G401.6 (cell line): ENCODE data around the gene AK3.

Experiments
- FAIRE-seq: peaks from 2 replicates; lab custom pipeline; 2012; peaks lifted over from hg19 to GRCh38; lab: Jason Lieb, UNC

AK3 gene

DNA sequence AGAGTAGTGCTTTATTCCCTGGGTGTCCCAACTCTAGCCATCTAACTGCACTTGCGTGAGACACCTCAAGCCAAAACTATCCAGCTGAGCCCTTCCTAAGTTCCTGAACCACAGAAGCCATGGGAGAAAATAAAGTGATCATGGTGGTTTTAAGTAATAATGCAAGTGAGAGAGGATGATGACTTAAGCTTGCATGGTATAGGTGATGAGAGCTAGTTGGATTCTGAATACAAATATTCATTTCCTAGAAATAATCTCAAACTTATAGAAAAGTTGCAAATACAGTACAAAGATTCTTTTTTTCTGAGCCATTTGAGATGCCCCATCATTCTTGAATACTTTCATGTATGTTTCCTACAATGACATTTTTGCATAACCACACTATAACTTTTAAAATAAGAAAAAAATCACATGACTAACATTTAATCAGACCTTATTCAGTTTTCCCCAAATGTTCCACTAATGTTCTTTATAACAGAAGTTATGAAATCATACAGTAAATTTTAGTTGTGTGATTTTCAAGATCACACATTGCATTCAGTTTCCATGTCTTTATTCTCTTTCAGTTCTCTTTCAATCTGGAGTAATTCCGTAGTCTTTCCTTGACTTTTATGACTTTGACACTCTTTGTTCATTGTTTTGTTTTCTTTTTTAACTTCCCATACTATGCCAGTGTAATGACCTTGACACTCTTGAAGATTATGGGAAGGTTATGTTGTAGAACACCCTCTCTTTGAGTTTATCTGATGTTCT lies 5.5 kb upstream of the AK3 start:
- no peak for FAIRE-seq

DNA sequence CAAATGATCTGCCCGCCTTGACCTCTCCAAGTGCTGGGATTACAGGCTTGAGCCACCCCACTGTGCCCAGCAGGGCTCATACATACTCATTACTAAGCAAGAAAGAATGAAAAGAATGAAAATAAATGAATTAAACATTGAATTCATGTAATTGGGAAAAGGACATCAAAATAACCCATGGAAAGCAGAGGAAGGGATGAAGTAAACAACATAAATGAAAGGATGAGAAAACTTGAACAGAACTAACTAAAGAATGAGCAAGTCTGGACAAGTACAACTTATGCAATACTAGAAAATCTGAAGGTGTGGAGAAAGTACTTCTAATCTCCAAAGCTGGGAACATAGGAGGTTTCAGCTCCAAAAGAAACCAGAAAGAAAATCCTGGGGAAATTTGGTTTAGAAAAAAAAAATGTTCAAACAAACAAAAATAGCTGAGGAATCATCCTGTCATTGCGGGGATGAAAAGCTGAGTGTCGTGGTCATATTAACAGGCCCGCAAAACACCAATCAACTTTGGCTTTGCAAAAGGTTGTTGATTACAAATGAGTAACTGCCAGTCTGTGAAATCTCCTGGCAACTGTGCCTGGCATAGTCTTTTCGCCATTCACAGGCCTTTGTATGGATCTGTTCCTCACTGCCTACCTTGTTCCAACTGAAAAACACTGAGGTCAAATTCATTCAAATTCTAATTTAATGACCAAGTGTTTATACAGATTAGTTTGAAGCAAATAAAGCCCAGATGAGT lies 2.3 kb upstream of the AK3 start:
- FAIRE-seq, result peak; percentile 31

DNA sequence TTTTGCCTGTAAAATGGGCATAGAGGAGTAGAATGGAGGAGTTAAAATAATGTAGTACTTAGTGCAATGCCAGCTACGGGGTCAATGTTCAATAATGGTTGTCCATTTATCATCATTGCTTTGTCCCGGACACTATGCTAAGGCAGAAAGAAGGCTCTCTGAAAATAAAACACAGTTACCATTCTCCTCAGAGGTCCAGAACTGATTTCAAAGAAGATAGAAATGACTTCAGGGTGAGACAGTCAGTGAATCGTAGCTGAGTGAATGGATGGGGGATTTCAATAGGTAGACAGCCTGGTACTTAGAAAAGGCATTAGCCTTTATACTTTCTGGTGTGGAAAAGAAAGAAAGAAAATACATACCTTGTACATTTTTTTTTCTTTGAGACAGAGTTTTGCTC lies 1.2 kb upstream of the AK3 start:
- FAIRE-seq, result no peak

DNA sequence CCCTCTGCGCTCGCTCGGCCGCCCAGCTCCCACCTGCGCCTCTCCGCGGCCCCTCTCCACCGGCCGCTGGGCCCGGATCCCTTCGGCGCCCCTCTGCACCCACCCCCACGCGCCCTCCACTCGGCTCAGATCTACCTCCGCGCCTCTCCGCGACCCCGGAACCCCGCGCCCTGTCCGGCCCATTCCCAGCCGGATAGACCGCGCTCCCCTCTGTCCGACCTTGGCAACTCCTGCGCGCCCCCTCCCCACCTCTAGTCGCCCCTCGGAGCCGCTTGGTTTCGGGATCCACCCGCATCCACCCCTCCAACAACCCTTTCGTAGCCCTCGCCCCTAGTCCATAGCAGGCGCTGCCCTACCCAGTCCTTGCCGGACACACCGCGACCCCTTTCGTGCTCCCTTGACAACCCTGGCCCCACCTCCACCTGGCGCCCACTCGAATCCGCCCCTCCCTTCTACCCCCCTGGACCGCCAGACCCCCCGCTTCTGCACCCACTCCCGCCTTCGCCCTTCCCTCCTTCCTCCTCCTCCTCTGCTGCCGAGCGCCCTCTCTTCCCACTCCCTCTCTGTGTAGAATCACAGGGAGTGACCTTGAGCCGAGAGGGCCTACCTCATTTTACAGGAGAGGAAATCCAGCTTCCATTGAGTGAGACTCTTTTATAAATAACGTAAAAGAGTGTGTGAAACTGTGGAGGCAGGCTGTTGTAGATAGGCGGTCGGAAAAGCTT lies 525 bp upstream of the AK3 start:
- no peak for FAIRE-seq

DNA sequence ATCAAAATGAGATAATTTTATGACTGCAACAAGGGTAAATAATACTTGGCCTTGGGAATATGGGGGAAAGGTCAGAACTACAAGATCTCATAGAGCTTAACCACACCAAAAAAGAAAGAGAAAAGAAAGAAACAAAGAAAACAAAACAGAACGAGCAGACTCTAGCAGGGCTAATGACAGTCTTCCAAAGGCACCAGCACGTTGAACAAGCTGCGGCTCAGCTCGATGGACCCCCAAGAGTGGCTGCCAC lies 689 bp downstream of the AK3 start:
- no peak for FAIRE-seq

DNA sequence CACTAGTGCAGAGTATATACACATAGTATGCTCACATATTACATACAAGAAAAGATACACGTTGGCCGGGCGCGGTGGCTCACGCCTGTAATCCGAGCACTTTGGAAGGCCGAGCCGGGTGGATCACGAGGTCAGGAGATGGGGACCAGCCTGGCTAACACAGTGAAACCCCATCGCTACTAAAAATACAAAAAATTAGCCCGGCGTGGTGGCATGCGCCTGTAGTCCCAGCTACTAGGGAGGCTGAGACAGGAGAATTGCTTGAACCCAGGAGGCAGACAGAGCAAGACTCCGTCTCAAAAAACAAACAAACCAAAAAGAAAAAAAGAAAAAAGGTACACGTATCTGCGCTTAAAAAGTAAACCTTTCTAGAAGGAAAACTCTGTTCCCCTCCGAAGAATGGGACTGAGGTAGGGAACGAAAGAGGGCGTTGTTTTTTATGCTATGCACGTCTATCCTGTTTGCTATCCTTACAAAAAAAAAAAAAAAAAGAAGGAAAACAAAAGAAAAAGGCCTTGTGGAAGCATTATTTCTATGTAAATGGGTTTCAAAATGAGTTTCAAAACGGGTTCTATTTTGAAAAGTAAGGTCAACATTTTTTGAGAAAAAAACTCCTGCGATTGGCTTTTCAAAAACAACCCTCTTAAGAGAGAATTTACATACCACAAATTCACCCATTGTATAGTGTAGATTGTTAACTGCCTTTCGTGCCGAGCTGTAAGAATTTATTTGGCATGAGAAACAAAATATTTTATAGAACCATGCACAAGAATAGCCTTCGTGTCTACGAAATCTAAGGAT lies 1.2 kb downstream of the AK3 start:
- peak; percentile 37 for FAIRE-seq

DNA sequence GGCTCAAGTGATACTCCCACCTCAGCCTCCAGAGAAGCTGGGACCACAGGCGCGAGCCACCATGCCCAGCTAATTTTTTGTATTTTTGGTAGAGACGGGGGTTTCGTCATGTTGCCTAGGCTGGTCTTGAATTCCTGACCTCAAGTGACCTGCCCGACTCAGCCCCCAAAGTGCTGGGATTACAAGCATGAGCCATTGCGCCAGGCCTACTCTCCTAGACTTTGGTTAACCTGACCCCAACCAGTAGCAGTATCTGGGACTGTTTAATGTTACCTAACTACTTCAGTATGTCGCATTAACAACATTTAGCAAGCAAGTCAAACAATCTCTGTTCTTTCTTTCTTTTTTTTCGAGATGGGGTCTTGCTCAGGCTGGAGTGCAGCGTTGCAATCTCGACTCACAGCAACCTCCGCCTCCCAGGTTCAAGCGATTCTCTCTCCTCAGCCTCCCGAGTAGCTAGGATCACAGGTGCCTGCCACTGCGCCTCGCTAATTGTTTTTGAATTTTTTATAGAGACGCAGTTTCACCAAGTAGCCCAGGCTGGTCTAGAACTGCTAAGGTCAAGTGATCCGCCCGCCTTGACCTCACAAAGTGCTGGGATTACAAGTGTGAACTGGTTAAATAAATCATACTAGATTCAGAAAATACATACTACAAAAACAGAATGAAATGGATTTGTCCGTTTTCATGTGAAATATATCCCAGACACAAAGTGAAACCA lies 2.0 kb downstream of the AK3 start:
- FAIRE-seq, result no peak

DNA sequence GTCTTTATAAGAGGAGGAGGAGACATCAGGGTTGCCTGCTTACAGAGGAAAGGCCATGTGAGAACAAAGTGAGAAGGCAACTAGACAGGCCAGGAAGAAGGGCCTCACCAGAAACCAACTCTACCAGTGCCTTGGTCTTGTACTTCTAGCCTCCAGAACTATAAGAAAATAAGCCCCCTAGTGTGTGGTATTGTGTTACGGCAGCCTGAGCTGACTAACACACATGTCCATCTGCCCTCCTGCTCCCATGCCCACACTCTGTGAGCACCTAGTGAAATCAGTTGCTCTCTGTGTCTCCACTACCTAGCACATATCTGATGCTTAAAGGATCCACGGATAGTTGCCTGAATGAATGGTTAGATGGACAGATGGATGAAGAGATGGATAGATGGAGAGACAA lies 6.9 kb downstream of the AK3 start:
- FAIRE-seq, result no peak

DNA sequence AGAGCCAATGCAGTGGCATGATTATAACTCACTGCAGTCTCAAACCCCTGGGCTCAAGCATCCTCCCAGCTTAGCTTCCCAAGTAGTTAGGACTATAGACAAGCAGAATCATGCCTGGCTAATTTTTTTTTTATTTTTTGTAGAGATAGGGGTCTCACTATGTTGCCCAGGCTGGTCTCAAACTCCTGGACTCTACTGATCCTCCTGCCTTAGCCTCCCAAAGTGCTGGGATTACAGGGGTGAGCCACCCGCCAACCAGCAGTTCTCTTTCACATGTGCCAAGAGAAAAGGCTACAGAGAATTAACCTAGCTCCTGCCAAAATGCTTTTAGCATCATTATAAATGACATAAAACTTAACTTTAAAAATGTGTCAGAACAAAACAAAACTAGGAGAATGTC lies 8.1 kb downstream of the AK3 start:
- no peak for FAIRE-seq

DNA sequence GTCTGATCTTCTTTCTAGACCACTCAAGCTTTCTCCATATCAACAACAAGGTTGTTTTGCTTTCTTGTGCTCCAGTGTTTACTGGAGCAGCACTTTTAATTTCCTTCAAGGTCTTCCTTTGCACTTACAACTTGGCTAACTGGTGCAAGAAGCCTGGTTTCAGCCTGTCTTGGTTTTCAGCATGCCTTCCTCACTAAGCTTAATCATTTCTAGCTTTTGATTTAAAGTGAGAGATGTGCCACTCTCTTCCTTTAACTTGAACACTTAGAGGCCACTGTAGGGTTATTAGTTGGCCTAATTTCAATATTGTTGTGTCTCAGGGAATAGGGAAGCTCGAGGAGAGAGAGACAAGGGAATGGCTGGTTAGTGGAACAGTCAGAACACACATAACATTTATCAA lies 13.4 kb downstream of the AK3 start:
- FAIRE-seq, result no peak

DNA sequence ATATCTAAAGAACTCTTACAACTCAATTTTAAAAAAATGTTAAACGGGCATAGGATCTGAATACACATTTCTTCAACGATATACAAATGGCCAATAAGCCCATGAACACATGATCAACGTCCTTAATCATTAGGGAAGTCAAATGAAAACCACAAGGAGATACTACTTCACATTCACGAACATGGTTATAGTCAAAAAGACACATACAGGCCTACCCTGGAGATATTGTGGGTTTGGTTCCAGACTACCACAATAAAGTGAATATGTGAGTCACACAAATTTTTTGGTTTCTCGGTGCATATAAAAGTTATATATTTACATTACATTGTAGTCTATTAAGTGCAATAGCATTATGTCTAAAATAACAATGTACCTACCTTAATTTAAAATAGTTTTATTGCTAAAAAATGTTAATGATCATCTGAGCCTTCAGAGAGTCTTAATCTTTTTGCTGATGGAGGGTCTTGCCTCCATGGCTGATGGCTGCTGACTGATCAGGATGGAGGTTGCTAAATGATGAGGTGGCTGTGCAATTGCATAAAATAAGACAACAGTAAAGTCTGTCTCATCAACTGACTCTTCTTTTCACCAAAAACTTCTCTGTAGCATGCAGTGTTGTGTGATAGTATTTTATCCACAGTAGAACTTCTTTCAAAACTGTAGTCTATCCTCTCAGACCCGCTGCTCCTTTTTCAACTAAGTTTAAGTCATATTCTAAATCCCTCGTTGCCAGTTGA lies 15.1 kb downstream of the AK3 start:
- no peak for FAIRE-seq

DNA sequence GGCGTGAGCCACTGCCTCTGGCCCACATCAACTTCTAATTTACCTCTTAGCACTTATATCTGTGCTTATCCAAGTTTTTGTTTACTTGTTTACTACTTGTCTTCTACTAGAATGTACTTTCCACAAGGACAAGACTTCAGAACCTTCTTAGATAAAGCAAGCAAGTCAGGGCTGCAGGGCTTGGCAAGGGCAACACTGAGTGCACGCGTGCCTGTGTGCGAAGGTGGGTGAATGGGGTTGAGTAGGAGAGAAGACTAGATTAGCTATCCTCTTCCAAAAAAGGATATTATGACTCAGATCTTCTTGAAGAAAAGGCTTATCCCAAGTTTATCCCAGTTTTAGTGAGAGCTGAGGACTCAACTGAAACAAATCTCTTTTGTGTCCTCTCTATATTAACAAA lies 19.3 kb downstream of the AK3 start:
- FAIRE-seq, result no peak

DNA sequence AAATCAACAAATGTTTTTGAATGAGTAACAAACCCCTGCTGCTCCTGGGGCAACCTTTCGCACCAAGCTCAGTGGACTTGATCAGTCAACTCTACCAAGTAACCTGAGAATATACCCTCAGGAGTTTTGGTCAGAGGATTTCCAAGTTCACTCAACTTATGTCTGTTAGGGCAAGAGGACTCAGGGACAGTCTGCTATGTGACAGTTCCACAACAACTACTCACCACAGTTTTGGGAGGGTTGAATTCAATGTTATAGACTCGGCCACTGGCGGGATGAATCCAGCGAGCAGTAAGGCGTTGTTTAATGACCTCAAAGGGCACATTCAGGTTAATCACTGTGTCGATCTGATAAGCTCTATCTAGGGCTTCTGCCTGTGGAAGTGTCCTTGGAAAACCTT lies 22.1 kb downstream of the AK3 start:
- no peak for FAIRE-seq

DNA sequence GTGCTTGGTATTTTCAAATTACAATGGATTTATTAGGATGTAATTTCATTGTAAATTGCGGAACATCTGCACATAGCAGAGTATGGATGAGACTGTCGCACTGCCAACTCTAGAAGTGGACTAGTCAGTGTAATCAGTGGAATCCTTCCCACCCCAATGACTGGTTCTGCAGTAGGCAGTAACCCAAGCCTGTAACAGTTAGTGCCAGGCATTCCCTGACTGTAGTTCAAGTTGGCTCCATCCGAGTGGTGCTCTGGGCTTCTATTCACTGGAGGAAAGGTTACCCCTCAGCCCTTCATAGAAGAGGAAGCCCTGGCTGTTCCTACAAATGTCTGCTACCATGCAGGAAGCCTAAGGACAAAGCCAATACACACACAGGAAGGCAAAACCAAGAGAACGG lies 23.2 kb downstream of the AK3 start:
- no peak for FAIRE-seq

DNA sequence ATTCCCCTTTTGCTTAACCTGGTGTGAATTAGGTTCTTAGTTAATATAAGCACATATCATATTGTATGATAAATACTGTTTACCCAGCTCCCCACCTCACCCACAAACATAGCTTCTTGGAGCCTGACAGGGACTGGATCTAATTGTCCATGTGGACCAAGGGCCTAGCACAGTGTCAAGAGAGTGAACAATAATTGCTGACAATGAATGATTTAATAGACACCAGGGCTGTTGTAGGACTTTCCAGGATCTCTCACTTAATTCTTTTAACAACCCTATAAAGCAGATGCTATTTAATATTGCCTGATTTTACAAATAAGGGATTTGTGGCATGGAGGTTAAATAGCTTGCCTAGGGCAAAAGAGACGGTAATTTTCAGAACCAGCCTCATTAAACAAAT lies 24.8 kb downstream of the AK3 start:
- FAIRE-seq, result no peak

DNA sequence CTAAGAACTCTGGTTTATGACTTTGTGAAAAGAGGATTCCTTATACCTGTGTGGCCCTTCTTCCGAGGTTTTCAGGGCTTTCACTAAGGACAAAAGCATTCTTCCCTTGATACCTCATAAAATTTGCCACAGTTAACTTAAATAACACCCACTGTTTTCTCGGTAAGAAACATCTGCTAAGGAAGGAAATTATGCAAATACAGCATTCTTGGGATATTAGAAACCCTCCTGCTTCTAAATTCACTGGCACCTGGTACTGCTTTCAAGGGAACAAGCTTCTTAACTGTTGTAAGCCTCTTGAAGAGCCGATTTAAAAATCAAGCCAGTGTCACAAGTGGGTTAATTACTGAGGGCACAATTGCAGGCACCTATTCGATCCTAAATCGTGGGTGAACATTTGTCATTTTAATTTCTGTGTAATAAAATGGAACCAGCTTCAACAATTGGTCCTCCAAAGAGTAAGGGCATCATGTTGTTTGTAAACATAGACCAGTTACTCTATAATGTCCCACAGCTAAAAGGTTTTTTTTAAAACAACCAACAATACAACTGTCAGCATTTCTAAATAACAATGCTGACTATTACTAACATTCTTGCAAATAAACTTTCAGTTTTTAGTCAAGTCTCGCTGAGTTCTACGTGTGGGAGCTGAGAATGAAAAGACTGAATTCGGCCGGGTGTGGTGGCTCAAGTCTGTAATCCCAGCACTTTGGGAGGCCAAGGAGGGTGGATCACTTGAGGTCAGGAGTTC lies 26.6 kb downstream of the AK3 start:
- FAIRE-seq, result no peak

DNA sequence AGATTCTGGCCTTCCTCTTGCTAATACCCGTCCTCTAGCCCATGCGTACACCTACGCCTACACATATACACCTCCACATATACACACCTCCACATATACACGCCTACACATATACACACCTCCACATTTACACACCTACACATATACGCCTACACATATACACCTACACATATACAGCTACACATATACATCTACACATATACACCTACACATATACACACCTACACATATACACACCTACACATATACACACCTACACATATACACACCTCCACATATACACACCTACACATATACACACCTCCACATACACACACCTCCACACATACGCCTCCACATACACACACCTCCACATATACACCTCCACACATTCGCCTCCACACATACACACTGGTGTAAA lies 27.2 kb downstream of the AK3 start:
- FAIRE-seq, result no peak

DNA sequence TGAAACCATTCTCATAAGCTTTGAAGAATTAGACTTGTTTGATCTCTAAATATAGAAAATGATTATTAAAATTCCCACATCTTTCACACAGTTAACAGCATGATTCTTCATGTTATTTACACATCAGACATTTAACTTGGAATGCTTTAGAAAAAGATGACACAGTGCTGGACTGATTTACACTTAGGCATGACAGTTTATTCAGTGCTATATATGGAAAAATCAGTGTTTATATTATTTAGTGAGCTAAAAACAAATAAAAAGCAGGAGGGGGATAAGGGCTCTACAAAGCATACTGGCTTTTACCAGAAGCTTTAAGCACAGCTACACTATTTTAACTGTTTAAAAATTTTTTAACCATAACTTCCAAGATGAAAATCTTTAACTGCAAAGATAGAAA lies 31.6 kb downstream of the AK3 start:
- FAIRE-seq, result peak; percentile 44

DNA sequence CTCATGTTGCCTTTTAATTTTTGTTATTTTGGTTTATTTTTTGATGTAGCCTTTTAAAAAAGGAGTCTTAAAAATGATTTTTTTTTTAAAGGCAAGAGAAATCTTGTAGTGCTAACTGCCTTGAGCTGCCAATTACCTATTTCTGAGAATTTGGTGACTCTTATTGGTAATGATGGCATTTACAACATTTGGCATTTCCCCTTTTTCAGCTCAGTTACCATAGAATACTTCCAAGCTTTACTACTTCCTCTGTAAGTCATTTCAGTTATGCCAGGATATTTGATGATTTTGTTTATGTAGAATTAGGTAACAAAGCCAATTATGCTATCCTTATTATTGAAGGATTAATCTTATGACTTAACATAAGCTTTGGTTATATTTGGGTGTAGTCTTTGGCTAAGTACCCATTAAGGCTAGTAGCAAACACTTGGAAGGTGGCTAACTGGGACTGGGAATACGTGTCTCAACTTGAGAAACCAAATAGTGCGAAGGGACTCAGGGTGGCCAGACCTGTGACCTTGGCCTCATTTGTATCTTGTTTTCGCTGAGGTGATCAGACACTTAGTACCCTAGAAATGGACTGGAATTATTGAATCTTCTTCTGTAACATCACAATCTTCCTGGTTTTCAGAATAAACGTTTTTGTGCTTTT lies 33.9 kb downstream of the AK3 start:
- FAIRE-seq, result no peak

DNA sequence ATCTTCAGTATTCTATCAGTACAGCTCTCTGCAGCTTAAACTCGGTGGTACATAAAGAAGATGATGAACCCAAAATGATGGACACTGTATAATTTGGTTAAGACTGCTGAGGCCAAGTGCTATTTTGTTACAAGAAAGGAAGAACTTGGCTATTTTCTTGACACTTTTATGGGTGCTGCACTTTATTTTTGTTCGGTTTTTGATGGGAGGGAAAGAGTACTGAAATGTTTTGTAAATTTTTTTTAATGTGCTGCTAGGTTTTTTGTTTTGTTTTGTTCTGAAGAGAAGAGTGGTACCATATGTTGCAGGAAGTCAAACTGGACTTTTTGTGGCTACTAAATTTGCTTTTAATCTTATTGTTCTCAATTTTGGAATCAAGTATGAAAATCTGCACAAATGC lies 35.0 kb downstream of the AK3 start:
- FAIRE-seq, result no peak
